D721Med (cell line): ENCODE results near the gene PEAR1.
A peak's percentile ranks its signal among the peaks of the same experiment; 100 is the strongest.

Experiments
- DNase-seq: peaks from one replicate; pipeline ENCODE4 v3.0.0; 2011; ENCODE audit warnings: low spot score; ENCODE audit not compliant: insufficient read length
- FAIRE-seq: peaks from 2 replicates; lab custom pipeline; 2011; peaks lifted over from hg19 to GRCh38; lab: Jason Lieb, UNC
- TF ChIP-seq, protein P1 (sequence below): IDR thresholded peaks from 2 replicates; pipeline ENCODE4 v1.5.1; 2012; ENCODE audit warnings: mild to moderate bottlenecking, control low read depth; ENCODE audit not compliant: insufficient read depth; ENCODE audit errors: missing control alignments

The PEAR1 gene

DNA sequence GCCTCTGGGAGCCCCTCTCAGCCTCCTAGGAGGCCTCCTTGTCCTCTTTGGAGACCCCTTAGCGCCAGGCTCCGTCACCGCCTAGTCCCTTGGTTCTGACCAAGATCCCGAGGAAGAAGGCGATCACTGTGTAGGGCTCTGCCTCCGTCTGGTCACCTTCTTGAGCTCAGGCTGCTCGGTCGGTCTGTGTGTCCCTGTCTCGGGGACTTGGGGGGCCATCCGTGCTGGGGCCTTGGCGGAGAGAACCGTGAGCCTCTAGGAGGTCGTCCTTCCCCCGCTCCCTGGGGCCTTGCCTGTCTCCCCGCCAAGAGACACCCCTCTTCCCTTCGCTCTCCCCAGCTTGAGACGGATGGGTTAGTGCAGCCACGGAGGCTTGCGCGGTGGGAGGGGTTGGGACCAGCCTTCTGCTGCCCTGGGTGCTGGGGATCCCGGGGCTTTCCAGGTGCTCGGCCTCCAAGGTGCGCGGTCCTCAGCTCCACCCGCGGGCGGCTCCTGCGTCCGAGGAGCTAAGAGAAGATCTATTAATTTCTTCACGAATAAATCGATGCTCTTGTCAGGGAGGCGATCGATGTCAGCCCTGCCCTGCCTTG is 33.9 kb upstream of the PEAR1 start:
- TF ChIP-seq, protein P1, sequence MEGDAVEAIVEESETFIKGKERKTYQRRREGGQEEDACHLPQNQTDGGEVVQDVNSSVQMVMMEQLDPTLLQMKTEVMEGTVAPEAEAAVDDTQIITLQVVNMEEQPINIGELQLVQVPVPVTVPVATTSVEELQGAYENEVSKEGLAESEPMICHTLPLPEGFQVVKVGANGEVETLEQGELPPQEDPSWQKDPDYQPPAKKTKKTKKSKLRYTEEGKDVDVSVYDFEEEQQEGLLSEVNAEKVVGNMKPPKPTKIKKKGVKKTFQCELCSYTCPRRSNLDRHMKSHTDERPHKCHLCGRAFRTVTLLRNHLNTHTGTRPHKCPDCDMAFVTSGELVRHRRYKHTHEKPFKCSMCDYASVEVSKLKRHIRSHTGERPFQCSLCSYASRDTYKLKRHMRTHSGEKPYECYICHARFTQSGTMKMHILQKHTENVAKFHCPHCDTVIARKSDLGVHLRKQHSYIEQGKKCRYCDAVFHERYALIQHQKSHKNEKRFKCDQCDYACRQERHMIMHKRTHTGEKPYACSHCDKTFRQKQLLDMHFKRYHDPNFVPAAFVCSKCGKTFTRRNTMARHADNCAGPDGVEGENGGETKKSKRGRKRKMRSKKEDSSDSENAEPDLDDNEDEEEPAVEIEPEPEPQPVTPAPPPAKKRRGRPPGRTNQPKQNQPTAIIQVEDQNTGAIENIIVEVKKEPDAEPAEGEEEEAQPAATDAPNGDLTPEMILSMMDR = no peak

DNA sequence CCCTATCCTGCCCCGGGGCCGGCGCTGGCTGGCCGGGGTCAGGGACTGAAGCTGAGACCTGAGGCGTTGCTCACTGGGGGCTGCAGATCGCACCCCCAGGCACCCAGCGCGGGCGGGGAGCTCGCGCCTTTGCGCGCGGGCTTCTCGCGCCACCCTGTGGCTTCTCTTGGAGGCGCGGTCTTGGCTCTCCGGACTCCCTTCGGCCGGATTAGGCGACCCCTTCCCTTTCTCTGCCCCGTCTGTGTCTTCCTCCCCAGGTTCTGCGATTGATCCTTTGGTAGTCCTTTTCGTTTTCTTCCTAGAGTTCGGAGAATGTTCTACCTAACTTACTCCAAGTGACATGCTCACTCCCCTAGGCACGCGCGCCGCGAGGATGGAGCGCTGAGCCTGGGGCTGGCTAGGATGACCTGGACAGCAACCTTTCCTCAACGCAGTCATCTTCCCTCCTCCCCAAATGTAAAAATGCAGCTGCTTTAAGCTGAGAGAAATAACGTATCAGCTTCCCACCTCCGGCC is 33.3 kb upstream of the PEAR1 start:
- DNase-seq (peak; percentile 88), FAIRE-seq (no peak)
- TF ChIP-seq, protein P1 = peak; percentile 37

More for the DNA sequence above, 33.9 kb upstream of the PEAR1 start:
- no peak for FAIRE-seq
- no peak for DNase-seq

DNA sequence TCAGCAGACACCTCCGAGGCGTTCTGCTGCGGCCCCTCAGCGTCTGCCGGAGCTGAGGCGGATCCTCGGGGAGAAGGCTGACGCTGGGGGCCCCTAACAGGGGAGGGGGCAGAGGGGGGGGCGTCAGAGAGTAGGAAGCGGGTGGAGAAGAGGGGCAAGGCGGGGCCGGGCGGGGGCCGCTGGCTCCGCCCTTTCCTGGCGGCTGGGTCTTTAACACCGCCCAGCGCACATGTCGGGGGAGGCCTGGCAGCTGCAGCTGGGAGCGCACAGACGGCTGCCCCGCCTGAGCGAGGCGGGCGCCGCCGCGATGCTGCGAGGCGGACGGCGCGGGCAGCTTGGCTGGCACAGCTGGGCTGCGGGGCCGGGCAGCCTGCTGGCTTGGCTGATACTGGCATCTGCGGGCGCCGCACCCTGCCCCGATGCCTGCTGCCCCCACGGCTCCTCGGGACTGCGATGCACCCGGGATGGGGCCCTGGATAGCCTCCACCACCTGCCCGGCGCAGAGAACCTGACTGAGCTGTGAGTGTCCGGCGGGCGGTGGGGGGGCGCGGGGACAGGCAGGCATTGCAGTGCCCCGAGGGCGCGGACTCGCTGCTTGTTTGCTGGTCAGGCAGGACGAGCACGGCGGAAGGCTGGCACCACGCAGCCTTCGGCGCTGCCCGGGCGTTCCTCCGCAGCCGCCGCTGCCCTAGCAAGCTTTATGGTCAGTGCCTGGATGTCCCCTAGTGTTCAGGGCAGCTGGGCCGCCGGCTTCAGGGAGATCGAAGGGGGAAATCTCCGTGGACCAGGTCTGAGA is 32.7 kb upstream of the PEAR1 start, which contains the start of gene NTRK1:
Gene NTRK1 (plus strand): TSS at position 238 of the 796 bp plus-strand sequence. CDS start 70 bp downstream, at position 308.
- TF ChIP-seq, protein P1 = no peak
- FAIRE-seq = no peak
- DNase-seq = peak; percentile 96

DNA sequence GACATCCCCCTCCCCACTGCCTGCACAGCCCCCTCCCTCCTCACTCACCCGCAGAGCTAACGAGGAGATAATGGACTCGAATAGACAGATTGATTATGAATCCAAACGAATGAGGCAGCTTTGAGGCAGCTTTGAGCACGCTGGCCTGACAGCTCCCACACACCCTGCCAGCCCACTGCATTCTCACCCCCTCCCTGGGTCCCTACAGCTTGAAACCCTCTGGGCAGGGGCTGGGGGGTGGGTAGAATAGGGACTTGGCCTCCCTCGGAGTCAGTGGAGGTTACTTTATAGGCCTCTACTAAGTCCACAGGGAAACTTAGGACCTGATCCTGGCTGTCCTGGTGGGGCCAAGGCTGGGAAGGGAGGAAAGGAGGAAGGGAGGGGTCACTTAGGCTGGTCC is 30.9 kb upstream of the PEAR1 start:
- TF ChIP-seq, protein P1 = no peak
- no peak for FAIRE-seq
- DNase-seq = no peak

DNA sequence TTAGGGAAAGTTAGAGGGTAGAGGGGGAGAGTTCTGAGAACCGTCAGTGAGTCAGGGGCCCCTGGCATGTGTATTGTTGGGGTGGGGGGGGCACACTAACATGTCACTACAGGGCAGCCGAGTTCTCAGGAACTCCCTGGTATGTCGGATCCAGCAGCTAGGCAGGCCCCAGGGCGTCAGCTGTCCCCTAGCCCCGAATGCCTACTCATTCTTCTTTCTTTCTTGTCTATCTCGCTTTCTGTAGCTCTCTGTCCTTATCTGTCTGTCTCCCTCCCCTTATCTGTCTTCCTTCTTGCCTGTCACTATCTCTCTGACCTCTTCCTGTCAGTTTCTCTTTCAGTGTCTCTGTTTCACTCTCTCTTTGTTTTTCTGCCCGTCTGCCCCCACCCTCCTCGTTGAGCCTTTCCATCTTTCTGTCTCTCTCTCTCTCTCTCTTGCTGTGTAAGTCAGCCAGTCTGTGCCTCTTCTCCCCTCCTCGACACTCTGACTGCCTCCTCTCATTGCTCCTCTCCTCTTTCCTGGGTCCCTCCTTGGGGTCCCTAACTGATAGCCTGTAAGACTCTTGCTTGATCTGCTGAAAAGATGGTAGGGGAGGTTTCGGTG is 30.4 kb upstream of the PEAR1 start:
- TF ChIP-seq, protein P1 = no peak
- no peak for FAIRE-seq
- no peak for DNase-seq

DNA sequence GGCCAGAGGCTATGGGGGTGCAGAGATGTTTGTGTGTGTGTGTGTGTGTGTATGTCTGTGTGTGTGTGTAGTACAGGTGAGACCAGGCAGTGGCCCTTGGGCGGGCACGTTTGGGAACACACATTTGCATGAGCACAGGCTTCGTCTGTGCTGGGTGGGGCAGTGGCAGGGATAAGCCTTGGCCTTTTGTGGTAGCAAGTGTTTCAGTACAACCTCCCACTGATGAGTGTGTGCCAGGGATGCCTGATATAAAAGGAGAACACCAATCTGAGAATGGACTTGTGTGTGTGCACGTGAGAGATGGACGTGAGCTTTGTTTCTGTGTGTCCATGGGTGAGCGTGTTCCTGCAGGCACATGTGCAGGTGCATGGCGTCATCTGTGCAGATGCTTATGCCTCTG is 29.9 kb upstream of the PEAR1 start:
- DNase-seq (no peak), FAIRE-seq (no peak)
- TF ChIP-seq, protein P1 = no peak
